HepG2 (cell line): Measurements from ENCODE around the gene HSD3B1. TPM values are rescaled to one million over a fixed set of nuclear protein-coding genes. Genes with fewer than 3 reads are reported as not detected.
A peak's percentile ranks its signal among the peaks of the same experiment; 100 is the strongest.
"Not testable (repeated sequence)": the region's sequence is repeated elsewhere in the genome, so short reads cannot be mapped to it uniquely, and the experiment has no call there.

Source experiments
- ATAC-seq: fragments of 200-7000 bp; cut with Tn5 transposase; 3 replicates; pipeline ENCODE4 v1.9.1; 2020; ENCODE audit warnings: mild to moderate bottlenecking, moderate library complexity
- BruUV-seq: library from RNA; stranded (reverse); fragments of 400-500 nt; replicated peaks from 2 replicates; lab custom pipeline; 2021; lab: Mats Ljungman, UMichigan
- CTCF ChIA-PET: fragments of 300-600 bp; formaldehyde crosslinking; extraction: SDS; loops from one replicate; lab custom pipeline; 2021; ENCODE audit warnings: low total read pairs, inconsistent platforms, low intra/inter-chr PET ratio; lab: Yijun Ruan, JAX
- POLR2A ChIA-PET: fragments of 350-600 bp; sonication (Branson Sonifier 250); formaldehyde crosslinking; loops from one replicate; lab custom pipeline; 2020; ENCODE audit warnings: antibody characterized with exemption, inconsistent platforms; lab: Yijun Ruan, JAX
- DNase-seq: peaks from one replicate; pipeline ENCODE4 v3.0.0-alpha.2; 2015; ENCODE audit warnings: low spot score
- FAIRE-seq: peaks from 3 replicates; lab custom pipeline; 2011; peaks lifted over from hg19 to GRCh38; lab: Jason Lieb, UNC
- H2AFZ ChIP-seq: one replicate; pipeline ENCODE4 v1.6.1; 2011; ENCODE audit warnings: low read length, inconsistent platforms
- H3K27ac ChIP-seq: fragments of 300-600 bp; 3 replicates; pipeline ENCODE4 v1.8.0; 2011; ENCODE audit warnings: mixed run types, mild to moderate bottlenecking, mixed read lengths, low read length, inconsistent platforms; ENCODE audit not compliant: insufficient read depth; ENCODE audit errors: extremely low read length
- H3K27me3 ChIP-seq, 2 experiments: fragments of 200-600 bp in 1 of 2; 2 replicates in 1 of 2; 3 replicates in 1 of 2; pipeline versions ENCODE4 v1.6.0 to v1.8.0; 2011; ENCODE audit warnings: low read length in 2 of 2, mild to moderate bottlenecking in 2 of 2, moderate library complexity in 2 of 2, inconsistent platforms in 1 of 2; ENCODE audit not compliant: insufficient read depth in 2 of 2, control insufficient read depth in 1 of 2
- H3K36me3 ChIP-seq, 2 experiments: fragments of 200-600 bp in 1 of 2; replicated peaks in 1 of 2; 2 replicates in 1 of 2; 3 replicates in 1 of 2; pipeline versions ENCODE4 v1.5.1 to v1.8.0; 2011; ENCODE audit warnings: low read length in 2 of 2, inconsistent platforms in 1 of 2; ENCODE audit not compliant: insufficient read depth in 2 of 2, control insufficient read depth in 1 of 2
- H3K4me1 ChIP-seq: 2 replicates; pipeline ENCODE4 v1.5.1; 2012; ENCODE audit warnings: low read length, inconsistent platforms; ENCODE audit not compliant: insufficient read depth
- H3K4me2 ChIP-seq: 2 replicates; pipeline ENCODE4 v1.6.0; 2011; ENCODE audit warnings: low read depth, low read length, inconsistent platforms
- H3K4me3 ChIP-seq, 3 experiments: fragments of 200-600 bp in 1 of 3; sonication (generic), shearing (Covaris generic) in 1 of 3; replicated peaks in 1 of 3; 2 replicates each; pipeline ENCODE4 v1.5.1; 2011 to 2016; ENCODE audit warnings: low read length in 3 of 3, inconsistent platforms in 2 of 3, low read depth in 2 of 3, mild to moderate bottlenecking in 2 of 3, control low read depth in 1 of 3, mixed read lengths in 1 of 3; ENCODE audit not compliant: insufficient read depth in 1 of 3
- H3K79me2 ChIP-seq: one replicate; pipeline ENCODE4 v1.6.1; 2011; ENCODE audit warnings: low read length, inconsistent platforms; ENCODE audit not compliant: insufficient read depth
- H3K9ac ChIP-seq: 2 replicates; pipeline ENCODE4 v1.6.0; 2011; ENCODE audit warnings: mild to moderate bottlenecking, low read depth, low read length, inconsistent platforms; ENCODE audit not compliant: insufficient read depth
- H3K9me3 ChIP-seq: 2 replicates; pipeline ENCODE4 v1.5.1; 2012; ENCODE audit warnings: mild to moderate bottlenecking, low read length
- H4K20me1 ChIP-seq: 2 replicates; pipeline ENCODE4 v1.6.0; 2011; ENCODE audit warnings: inconsistent platforms, mild to moderate bottlenecking, low read length, moderate library complexity; ENCODE audit not compliant: insufficient read depth
- SNAI1 ChIP-seq: sonication (generic); formaldehyde crosslinking; IDR thresholded peaks from 2 replicates; pipeline ENCODE4 v1.5.0; 2020; ENCODE audit warnings: mild to moderate bottlenecking, missing genetic modification reagents, borderline replicate concordance
- WGBS: methylation state at CpG from one replicate; pipeline ENCODE4 v1.1.6; 2017; ENCODE audit warnings: low lambda C conversion rate; 5-methylcytosine and 5-hydroxymethylcytosine counted together
- in situ Hi-C: cut with HindIII; loops from 2 replicates; pipeline ENCODE4 v1.10.0; 2017; ENCODE audit warnings: low pct_unique_long_range_greater_than_20kb; ENCODE audit not compliant: extremely low pct_ligation_motif_present
- intact Hi-C: fragments of 100-400 bp; cut with micrococcal nuclease; formaldehyde crosslinking; loops from one replicate; pipeline ENCODE4 v1.10.0; 2022; ENCODE audit not compliant: unreplicated experiment
- polyA plus RNA-seq, 8 experiments: library from polyadenylated mRNA; depleted of rRNA in 3 of 8; stranded (reverse) in 7 of 8; unstranded in 1 of 8; fragments of >200 nt; fragmentation: Illumina TruSeq in 4 of 8; extraction: Trizol in 4 of 8; gene quantifications; 2 replicates each; pipeline versions ENCODE4 v1.2.1 to v1.2.3, GENCODE V29; 2011 to 2016; ENCODE audit warnings: low read depth in 4 of 8, missing spikeins in 1 of 8, mixed read lengths in 1 of 8; ENCODE audit not compliant: insufficient read depth in 1 of 8
- total RNA-seq, 5 experiments: library from RNA; depleted of rRNA; stranded (reverse); fragments of >200 nt; fragmentation: Illumina TruSeq; extraction: Trizol; gene quantifications; 2 replicates each; pipeline ENCODE4 v1.2.3, GENCODE V29; 2016; ENCODE audit warnings: low read depth in 1 of 5

The HSD3B1 gene
- total and polyA plus RNA-seq, 2 of the 13 experiments (the other 11 are each of a cell fraction or from before 2014, with no cell fraction given), result not detected

- no peaks in the 10 kb centered on the region for H3K4me1 ChIP-seq
- in situ Hi-C loops (no loop called here), intact Hi-C loops (no loop called here)
- H3K27ac ChIP-seq, result no peak overlapping the region
- ATAC-seq, result peak; percentile 83
- no peak for DNase-seq
- H3K36me3 ChIP-seq, result no peaks in the 10 kb centered on the region
- no peaks in the 10 kb centered on the region for H4K20me1 ChIP-seq
- ChIA-PET POLR2A (no interaction called here), CTCF (no interaction called here)
- FAIRE-seq, result no peak
- H3K4me3 ChIP-seq, result no peak overlapping the region
- 28% methylated on average over 4 of the region's 5 CpGs for WGBS
- no peaks in the 10 kb centered on the region; a peak in 1 of 5 replicates for H3K27me3 ChIP-seq
- no peak overlapping the region for H2AFZ ChIP-seq
- no peak overlapping the region for H3K4me2 ChIP-seq
- no peaks in the 10 kb centered on the region for H3K79me2 ChIP-seq
- TF ChIP-seq SNAI1, result no peak
- no peaks in the 10 kb centered on the region for H3K9me3 ChIP-seq
- H3K9ac ChIP-seq, result no peak overlapping the region
- BruUV-seq, result no TSS peak
These were observed 9.7 kb downstream of the HSD3B1 start for GRCh38 chr1:119516680-119517079.

DNA sequence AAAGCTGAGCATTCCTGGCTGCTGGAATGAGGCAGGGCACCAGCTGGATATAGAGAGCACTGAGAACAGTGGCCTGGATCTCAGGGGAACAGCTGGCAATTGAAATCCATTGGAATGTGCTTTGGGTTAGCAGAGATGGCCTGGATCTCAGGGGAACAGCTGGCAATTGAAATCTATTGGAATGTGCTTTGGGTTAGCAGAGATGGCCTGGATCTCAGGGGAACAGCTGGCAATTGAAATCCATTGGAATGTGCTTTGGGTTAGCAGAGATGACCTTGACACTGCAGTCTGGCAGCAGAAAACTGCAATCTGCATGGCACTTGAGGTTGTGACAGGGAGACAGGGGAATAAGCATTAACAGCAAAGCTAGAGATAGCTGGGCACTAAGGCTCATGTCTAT is 10.7 kb downstream of the HSD3B1 start:
- intact Hi-C loops, POLR2A ChIA-PET, CTCF ChIA-PET, BruUV-seq, H3K27me3 ChIP-seq, H3K9ac ChIP-seq, H3K79me2 ChIP-seq, H3K9me3 ChIP-seq, H3K4me1 ChIP-seq, H3K4me2 ChIP-seq, ATAC-seq, FAIRE-seq, DNase-seq, in situ Hi-C loops, H3K4me3 ChIP-seq, H2AFZ ChIP-seq, H3K27ac ChIP-seq, H3K36me3 ChIP-seq, H4K20me1 ChIP-seq: not testable (repeated sequence)
